Endothelial cell of umbilical vein (primary cell): ENCODE results near the gene LYSMD2. TPM values are rescaled to one million over a fixed set of nuclear protein-coding genes. Genes with fewer than 3 reads are reported as not detected.

Source experiments
- BruUV-seq: library from RNA; stranded (reverse); fragments of 400-500 nt; replicated peaks from 2 replicates; lab custom pipeline; 2021; lab: Mats Ljungman, UMichigan
- CTCF ChIA-PET: fragments of 300-600, 350-600 bp; sonication (Branson Sonifier 250); formaldehyde crosslinking; loops from one replicate; lab custom pipeline; 2021; ENCODE audit warnings: antibody characterized with exemption, inconsistent platforms; lab: Charles Lee
- POLR2A ChIA-PET: fragments of 300-600, 350-600 bp; sonication (Branson Sonifier 250); formaldehyde crosslinking; loops from one replicate; lab custom pipeline; 2021; ENCODE audit warnings: antibody characterized with exemption, inconsistent platforms; lab: Charles Lee
- DNase-seq: peaks from one replicate; pipeline ENCODE4 v3.0.0-alpha.2; 2011; ENCODE audit warnings: low read depth, low spot score
- FAIRE-seq: peaks from 2 replicates; lab custom pipeline; 2011; peaks lifted over from hg19 to GRCh38; lab: Jason Lieb, UNC
- H2AFZ ChIP-seq: 2 replicates; pipeline ENCODE4 v1.6.0; 2012; ENCODE audit warnings: low read depth, low read length, control low read depth, inconsistent platforms
- H3K27ac ChIP-seq: 2 replicates; pipeline ENCODE4 v1.5.1; 2011; ENCODE audit warnings: low read depth, mild to moderate bottlenecking, control low read depth, low read length, moderate library complexity; ENCODE audit not compliant: insufficient read depth
- H3K27me3 ChIP-seq, 2 experiments: 2 replicates each; pipeline versions ENCODE4 v1.6.0 to v1.6.1; 2011; ENCODE audit warnings: low read length in 2 of 2, mixed read lengths in 1 of 2; ENCODE audit not compliant: control insufficient read depth in 2 of 2, insufficient read depth in 2 of 2
- H3K36me3 ChIP-seq, 2 experiments: 2 replicates in 1 of 2; 3 replicates in 1 of 2; pipeline ENCODE4 v1.5.1; 2011; ENCODE audit warnings: low read length in 2 of 2, mild to moderate bottlenecking in 1 of 2, moderate library complexity in 1 of 2; ENCODE audit not compliant: control insufficient read depth in 2 of 2, insufficient read depth in 2 of 2; ENCODE audit errors: extremely low read depth in 1 of 2
- H3K4me1 ChIP-seq: 3 replicates; pipeline ENCODE4 v1.5.1; 2011; ENCODE audit warnings: mild to moderate bottlenecking, low read length; ENCODE audit not compliant: control insufficient read depth, insufficient read depth; ENCODE audit errors: extremely low read depth
- H3K4me2 ChIP-seq: 2 replicates; pipeline ENCODE4 v1.6.1; 2011; ENCODE audit warnings: low read length, control low read depth, mixed read lengths; ENCODE audit not compliant: insufficient read depth
- H3K4me3 ChIP-seq, 3 experiments: fragments of 200-600 bp in 1 of 3; sonication (generic), shearing (Covaris generic) in 1 of 3; replicated peaks in 1 of 3; 2 replicates each; pipeline ENCODE4 v1.5.1; 2011 to 2016; ENCODE audit warnings: control low read depth in 3 of 3, low read length in 3 of 3, mild to moderate bottlenecking in 2 of 3, inconsistent platforms in 1 of 3, low read depth in 1 of 3, moderate library complexity in 1 of 3; ENCODE audit not compliant: insufficient read depth in 1 of 3
- H3K79me2 ChIP-seq: 2 replicates; pipeline ENCODE4 v1.6.0; 2012; ENCODE audit warnings: low read length, inconsistent platforms; ENCODE audit not compliant: control insufficient read depth, insufficient read depth
- H3K9ac ChIP-seq: replicated peaks from 2 replicates; pipeline ENCODE3; 2011; ENCODE audit warnings: low read length, control low read depth; ENCODE audit not compliant: insufficient read depth; ENCODE audit errors: extremely low read depth
- H3K9me1 ChIP-seq: replicated peaks from 3 replicates; pipeline ENCODE4 v1.6.0; 2011; ENCODE audit warnings: mild to moderate bottlenecking, low read length; ENCODE audit not compliant: control insufficient read depth, insufficient read depth; ENCODE audit errors: extremely low read depth
- H3K9me3 ChIP-seq: replicated peaks from 2 replicates; pipeline ENCODE4 v1.5.1; 2012; ENCODE audit warnings: low read length, inconsistent platforms; ENCODE audit not compliant: control insufficient read depth, insufficient read depth
- H4K20me1 ChIP-seq: replicated peaks from 2 replicates; pipeline ENCODE3; 2011; ENCODE audit warnings: mild to moderate bottlenecking, low read length; ENCODE audit not compliant: control insufficient read depth, insufficient read depth; ENCODE audit errors: extremely low read depth
- EZH2 ChIP-seq: IDR thresholded peaks from 2 replicates; pipeline ENCODE4 v1.6.1; 2012; ENCODE audit warnings: borderline replicate concordance, low read depth, mild to moderate bottlenecking, moderate library complexity, low read length, inconsistent platforms; ENCODE audit not compliant: severe bottlenecking
- FOS ChIP-seq: IDR thresholded peaks from 2 replicates; pipeline ENCODE4 v1.6.1; 2011; ENCODE audit warnings: mild to moderate bottlenecking, low read length, moderate library complexity, borderline replicate concordance; ENCODE audit not compliant: insufficient read depth
- JUN ChIP-seq: IDR thresholded peaks from 2 replicates; pipeline ENCODE4 v1.6.1; 2011; ENCODE audit warnings: borderline replicate concordance, low read depth; ENCODE audit not compliant: insufficient read length, insufficient read depth
- POLR2A ChIP-seq: IDR thresholded peaks from 2 replicates; pipeline ENCODE4 v1.6.1; 2012; ENCODE audit warnings: low read depth, mild to moderate bottlenecking, control low read depth, low read length
- POLR2AphosphoS5 ChIP-seq: IDR thresholded peaks from 2 replicates; pipeline ENCODE4 v1.6.1; 2012; ENCODE audit warnings: low read depth, mild to moderate bottlenecking, control low read depth, low read length, moderate library complexity; ENCODE audit not compliant: insufficient read depth
- dilution Hi-C: fragments of 300-500 bp; cut with MboI; formaldehyde crosslinking; loops from one replicate; pipeline ENCODE4 v1.15.0; 2019; ENCODE audit warnings: low sequenced_read_pairs; ENCODE audit not compliant: extremely low pct_ligation_motif_present
- intact Hi-C: fragments of 100-400 bp; cut with micrococcal nuclease; formaldehyde crosslinking; loops from one replicate; pipeline ENCODE4 v1.10.0; 2022
- polyA plus RNA-seq, 4 experiments: library from polyadenylated mRNA; depleted of rRNA in 3 of 4; stranded (reverse) in 3 of 4; unstranded in 1 of 4; fragments of >200 nt; gene quantifications; 2 replicates each; pipeline versions ENCODE4 v1.2.1 to v1.2.3, GENCODE V29; 2011 to 2012; ENCODE audit warnings: missing spikeins in 1 of 4
- total RNA-seq: library from RNA; stranded (reverse); gene quantifications from 2 replicates; pipeline ENCODE4 v1.2.3, GENCODE V29; 2021
- TF ChIP-seq, protein P1 (sequence below): IDR thresholded peaks from 2 replicates; pipeline ENCODE4 v1.6.1; 2011; ENCODE audit not compliant: insufficient read depth, insufficient read length
- TF ChIP-seq, protein P2 (sequence below), 2 donors: IDR thresholded peaks; 1 replicate in 1 of 2; 2 replicates in 1 of 2; pipeline ENCODE4 v1.5.1; 2011; ENCODE audit warnings: low read length in 2 of 2, mild to moderate bottlenecking in 2 of 2, moderate library complexity in 2 of 2, control low read depth in 1 of 2, inconsistent platforms in 1 of 2, low read depth in 1 of 2; ENCODE audit not compliant: insufficient read depth in 1 of 2; ENCODE audit errors: extremely low read depth in 1 of 2

LYSMD2 gene
- total and polyA plus RNA-seq, 2 donors (not counting 3 experiments of a cell fraction or from before 2014, with no cell fraction given), result 6.2 to 8.0 TPM

DNA sequence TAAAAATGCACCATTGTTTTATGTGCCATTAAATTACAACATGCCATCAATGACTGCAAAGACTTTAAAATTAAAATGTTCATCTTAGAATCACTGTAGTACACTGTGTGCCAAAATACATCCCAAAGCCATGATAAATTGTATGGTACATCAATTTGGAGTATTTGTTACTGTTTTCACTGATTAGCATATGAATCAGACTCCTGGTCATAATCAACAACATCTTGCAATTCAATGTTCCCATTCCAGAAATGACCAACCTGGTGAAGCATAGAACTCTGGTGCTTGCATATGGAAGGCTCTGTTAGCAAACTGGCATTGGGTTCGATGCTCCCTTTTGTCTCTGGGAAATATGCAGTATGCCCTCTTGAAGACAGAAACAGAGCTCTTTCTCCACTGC is 22.5 kb downstream of the LYSMD2 start:
- dilution Hi-C loops (no loop called here), intact Hi-C loops (no loop called here)
- FAIRE-seq, result no peak
- Histone ChIP-seq H3K36me3 (no peaks in the 10 kb centered on the region), H3K4me2 (no peak overlapping the region), H3K9ac (no peak overlapping the region), H2AFZ (no peak overlapping the region), H3K4me3 (no peak overlapping the region), H3K9me1 (no peaks in the 10 kb centered on the region), H3K27ac (no peak overlapping the region), H3K9me3 (no peaks in the 10 kb centered on the region), H3K4me1 (no peaks in the 10 kb centered on the region), H3K27me3 (peaks cover 0 to 2% of the 10 kb centered on the region in 2 experiments), H4K20me1 (no peaks in the 10 kb centered on the region), H3K79me2 (no peaks in the 10 kb centered on the region)
- no peak for DNase-seq
- BruUV-seq, result no TSS peak
- POLR2A ChIA-PET, result no interaction called here
- CTCF ChIA-PET, result interaction anchor here (1.1 to 2.0 kb wide), 2 partner anchors 9 to 61 kb away, joined by 3 to 5 read pairs; no protein-coding TSS in a partner anchor
- TF ChIP-seq JUN (no peak), POLR2AphosphoS5 (no peak), FOS (no peak), EZH2 (no peak), POLR2A (no peak)
- TF ChIP-seq, protein P1, sequence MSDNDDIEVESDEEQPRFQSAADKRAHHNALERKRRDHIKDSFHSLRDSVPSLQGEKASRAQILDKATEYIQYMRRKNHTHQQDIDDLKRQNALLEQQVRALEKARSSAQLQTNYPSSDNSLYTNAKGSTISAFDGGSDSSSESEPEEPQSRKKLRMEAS, result no peak
- TF ChIP-seq, protein P2, sequence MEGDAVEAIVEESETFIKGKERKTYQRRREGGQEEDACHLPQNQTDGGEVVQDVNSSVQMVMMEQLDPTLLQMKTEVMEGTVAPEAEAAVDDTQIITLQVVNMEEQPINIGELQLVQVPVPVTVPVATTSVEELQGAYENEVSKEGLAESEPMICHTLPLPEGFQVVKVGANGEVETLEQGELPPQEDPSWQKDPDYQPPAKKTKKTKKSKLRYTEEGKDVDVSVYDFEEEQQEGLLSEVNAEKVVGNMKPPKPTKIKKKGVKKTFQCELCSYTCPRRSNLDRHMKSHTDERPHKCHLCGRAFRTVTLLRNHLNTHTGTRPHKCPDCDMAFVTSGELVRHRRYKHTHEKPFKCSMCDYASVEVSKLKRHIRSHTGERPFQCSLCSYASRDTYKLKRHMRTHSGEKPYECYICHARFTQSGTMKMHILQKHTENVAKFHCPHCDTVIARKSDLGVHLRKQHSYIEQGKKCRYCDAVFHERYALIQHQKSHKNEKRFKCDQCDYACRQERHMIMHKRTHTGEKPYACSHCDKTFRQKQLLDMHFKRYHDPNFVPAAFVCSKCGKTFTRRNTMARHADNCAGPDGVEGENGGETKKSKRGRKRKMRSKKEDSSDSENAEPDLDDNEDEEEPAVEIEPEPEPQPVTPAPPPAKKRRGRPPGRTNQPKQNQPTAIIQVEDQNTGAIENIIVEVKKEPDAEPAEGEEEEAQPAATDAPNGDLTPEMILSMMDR (IDR thresholded peaks at IDR 0.05; ENCODE audit: extremely low read depth in 1 of 2, insufficient read depth in 1 of 2, low read depth in 1 of 2, low read length in 2 of 2), result no peak
